Breast epithelium (tissue), 4 donors: ENCODE measurements around the gene P2RX5. TPM values are rescaled to one million over a fixed set of nuclear protein-coding genes. Genes with fewer than 3 reads are reported as not detected.

Source experiments
- DNase-seq, 2 donors: peaks; one replicate each; pipeline ENCODE4 v3.0.0-alpha.2; 2019; ENCODE audit warnings: low spot score in 2 of 2
- H3K27ac ChIP-seq, 2 donors: fragments of 200-600 bp; sonication (generic) in 1 of 2; one replicate each; pipeline ENCODE4 v1.5.1; 2016 to 2019; ENCODE audit warnings: mild to moderate bottlenecking in 1 of 2
- H3K27me3 ChIP-seq, 2 donors: fragments of 200-600 bp; sonication (generic) in 1 of 2; one replicate each; pipeline versions ENCODE4 v1.5.1 to v1.6.0; 2017 to 2019; ENCODE audit warnings: control low read depth in 1 of 2, mild to moderate bottlenecking in 1 of 2
- H3K36me3 ChIP-seq: fragments of 200-600 bp; one replicate; pipeline ENCODE4 v1.5.1; 2019
- H3K4me1 ChIP-seq, 2 donors: fragments of 200-600 bp; sonication (generic); one replicate each; pipeline ENCODE4 v1.5.1; 2016 to 2019; ENCODE audit warnings: control low read depth in 1 of 2
- H3K4me3 ChIP-seq, 3 donors: fragments of 200-600 bp; sonication (generic); 1 replicate in 2 of 3; 2 replicates in 1 of 3; pipeline ENCODE4 v1.5.1; 2016 to 2019; ENCODE audit warnings: mild to moderate bottlenecking in 3 of 3, moderate library complexity in 2 of 3
- H3K9me3 ChIP-seq, 2 donors: fragments of 200-600 bp; sonication (generic) in 1 of 2; one replicate each; pipeline ENCODE4 v1.5.1; 2016 to 2019; ENCODE audit warnings: control low read depth in 1 of 2
- CTCF ChIP-seq, 3 donors: fragments of 450-650 bp; IDR thresholded peaks; one replicate each; pipeline ENCODE4 v1.5.1; 2016 to 2017; ENCODE audit warnings: antibody characterized with exemption in 3 of 3, mild to moderate bottlenecking in 3 of 3, moderate library complexity in 3 of 3
- POLR2A ChIP-seq: fragments of 450-650 bp; IDR thresholded peaks from one replicate; pipeline ENCODE4 v1.6.1; 2016; ENCODE audit warnings: antibody characterized with exemption, mild to moderate bottlenecking, moderate library complexity
- POLR2AphosphoS5 ChIP-seq, 3 donors: sonication (generic); formaldehyde crosslinking; IDR thresholded peaks; one replicate each; pipeline ENCODE4 v1.6.1; 2017; ENCODE audit warnings: antibody characterized with exemption in 3 of 3
- intact Hi-C: fragments of 100-400 bp; cut with DNase I; formaldehyde crosslinking; loops from one replicate; pipeline ENCODE4 v1.15.1; 2023; ENCODE audit warnings: low total_unique reads
- total RNA-seq, 3 donors: library from RNA; depleted of rRNA; stranded (reverse); fragments of >200 nt; gene quantifications; one replicate each; pipeline ENCODE4 v1.1.0, GENCODE V29; 2016

The P2RX5 gene
- total RNA-seq, 3 donors from 2014 or later: 0.29 to 2.0 (median 0.32) TPM

DNA sequence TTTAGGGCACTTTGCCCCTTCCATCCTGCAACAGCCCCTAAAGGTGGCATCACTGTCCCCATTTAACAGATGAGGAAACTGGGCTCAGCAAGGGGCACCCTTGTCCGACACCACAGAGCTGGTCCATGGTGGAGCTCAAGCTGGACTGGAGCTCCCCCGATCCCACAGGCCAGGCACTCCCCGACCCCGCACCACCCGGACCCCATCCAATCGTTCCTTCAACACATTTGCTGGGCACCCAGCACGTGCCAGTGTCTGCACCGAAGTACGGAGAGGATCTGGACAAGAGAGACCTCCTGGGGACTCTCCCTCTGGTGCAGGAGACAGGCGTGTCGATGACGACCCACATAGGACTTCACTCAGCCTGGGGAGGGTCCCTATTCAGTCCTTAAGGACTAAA lies 13.9 kb downstream of the P2RX5 start:
- no peak for DNase-seq
- Histone ChIP-seq H3K36me3 (no peaks in the 10 kb centered on the region), H3K27me3 (peaks cover 0 to 31% of the 10 kb centered on the region in 2 donors), H3K27ac (no peak overlapping the region), H3K4me3 (no peak overlapping the region), H3K4me1 (no peaks in the 10 kb centered on the region), H3K9me3 (no peaks in the 10 kb centered on the region)
- intact Hi-C loops: no loop called here
- TF ChIP-seq POLR2AphosphoS5 (IDR thresholded peaks at IDR 0.05): no peak
- no peak for TF ChIP-seq CTCF (IDR thresholded peaks at IDR 0.05)
- no peak for TF ChIP-seq POLR2A

DNA sequence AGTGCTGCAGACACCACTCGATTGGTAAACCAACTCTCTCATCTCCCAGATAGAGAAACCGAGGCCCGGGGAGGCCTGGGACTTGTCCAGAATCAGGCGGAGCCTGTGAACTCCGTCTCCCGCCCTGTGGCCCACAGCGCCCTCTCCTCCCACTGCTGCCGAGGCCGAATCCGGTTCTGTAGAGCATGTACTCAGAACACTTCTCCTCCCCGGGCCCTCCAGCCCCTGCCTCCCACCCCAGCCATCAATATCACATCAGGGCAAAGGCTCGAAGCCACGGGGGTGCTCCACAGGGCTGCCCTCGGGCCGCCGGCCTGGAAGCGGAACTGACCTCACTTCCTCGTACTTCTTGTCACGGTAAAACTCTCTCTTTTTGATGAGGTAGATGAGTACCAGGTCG lies 14.4 kb downstream of the P2RX5 start:
- H3K4me3 ChIP-seq: no peak overlapping the region
- DNase-seq: no peak
- H3K4me1 ChIP-seq: no peaks in the 10 kb centered on the region
- H3K27me3 ChIP-seq: peaks cover 0 to 31% of the 10 kb centered on the region in 2 donors
- H3K9me3 ChIP-seq: no peaks in the 10 kb centered on the region
- H3K27ac ChIP-seq: no peak overlapping the region
- no peaks in the 10 kb centered on the region for H3K36me3 ChIP-seq
- intact Hi-C loops: no loop called here
- TF ChIP-seq CTCF (IDR thresholded peaks at IDR 0.05) (no peak), POLR2AphosphoS5 (IDR thresholded peaks at IDR 0.05) (no peak), POLR2A (no peak)

DNA sequence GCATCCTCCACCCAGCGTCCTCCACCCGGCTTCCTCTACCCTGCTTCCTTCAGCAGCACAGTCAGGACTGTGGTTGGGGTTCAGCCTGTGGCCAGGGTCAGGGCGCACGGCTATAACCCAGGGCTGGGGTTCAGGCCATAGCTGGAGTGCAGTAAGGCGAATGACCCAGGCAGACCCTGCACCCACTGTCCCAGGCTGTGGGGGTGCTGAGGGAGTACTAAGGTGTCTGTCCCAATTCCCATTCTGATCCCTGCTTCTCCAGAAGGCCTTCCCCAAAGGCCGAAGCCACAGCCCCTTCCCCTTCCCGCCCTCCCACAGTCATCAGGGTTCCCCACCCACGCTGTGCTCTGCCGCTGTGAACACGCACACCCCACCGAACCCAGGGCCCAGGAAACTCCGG lies 14.9 kb downstream of the P2RX5 start:
- Histone ChIP-seq H3K4me3 (no peak overlapping the region), H3K27ac (no peak overlapping the region), H3K27me3 (peaks cover 0 to 31% of the 10 kb centered on the region in 2 donors), H3K9me3 (no peaks in the 10 kb centered on the region), H3K36me3 (no peaks in the 10 kb centered on the region), H3K4me1 (no peaks in the 10 kb centered on the region)
- no peak for TF ChIP-seq POLR2AphosphoS5 (IDR thresholded peaks at IDR 0.05)
- no peak for TF ChIP-seq POLR2A
- no peak for TF ChIP-seq CTCF (IDR thresholded peaks at IDR 0.05)
- DNase-seq: no peak
- intact Hi-C loops: no loop called here

DNA sequence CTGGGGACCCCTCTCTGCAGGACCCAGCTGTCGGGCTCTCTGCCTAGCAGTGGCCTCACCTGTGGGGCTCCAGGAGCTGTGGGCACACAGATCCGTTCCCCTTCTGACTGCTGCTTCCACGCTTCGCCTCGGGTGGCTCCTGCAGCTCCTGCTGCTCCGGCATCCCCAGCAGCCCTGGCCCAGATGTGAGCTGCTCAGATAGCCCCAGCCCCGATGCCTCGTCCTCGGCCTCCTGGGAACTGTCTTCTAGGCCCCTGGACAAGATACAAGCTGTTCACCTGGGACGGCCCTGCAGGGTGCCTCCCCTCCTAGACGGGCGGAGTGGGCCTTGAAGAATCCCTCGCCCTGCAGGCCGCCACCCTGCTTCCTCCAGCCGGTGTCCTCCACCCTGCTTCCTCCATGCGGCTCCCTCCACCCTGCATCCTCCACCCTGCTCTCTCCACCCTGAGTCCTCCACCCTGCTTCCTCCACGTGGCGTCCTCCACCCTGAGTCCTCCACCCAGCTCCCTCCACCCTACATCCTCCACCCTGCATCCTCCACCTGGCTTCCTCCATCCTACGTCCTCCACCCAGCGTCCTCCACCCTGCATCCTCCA lies 16.3 kb downstream of the P2RX5 start:
- TF ChIP-seq POLR2AphosphoS5 (IDR thresholded peaks at IDR 0.05) (no peak), POLR2A (no peak), CTCF (IDR thresholded peaks at IDR 0.05) (no peak)
- intact Hi-C loops: loop anchor here (10.0 kb wide), 1 partner anchor 1735 kb away; the partner anchor contains the start of gene NUP88

GRCh38 chr17:3678821-3679530 lies 17.0 kb downstream of the P2RX5 start:
- intact Hi-C loops: loop anchor here (10.0 kb wide), 1 partner anchor 1736 kb away; the partner anchor contains the start of gene NUP88
- H3K4me3 ChIP-seq: no peak overlapping the region
- H3K4me1 ChIP-seq: no peaks in the 10 kb centered on the region
- TF ChIP-seq POLR2A: no peak
- TF ChIP-seq CTCF (IDR thresholded peaks at IDR 0.05): no peak
- TF ChIP-seq POLR2AphosphoS5 (IDR thresholded peaks at IDR 0.05): no peak
- no peaks in the 10 kb centered on the region for H3K36me3 ChIP-seq
- no peak overlapping the region for H3K27ac ChIP-seq
- peaks cover 0 to 19% of the 10 kb centered on the region in 2 donors for H3K27me3 ChIP-seq
- DNase-seq: no peak
- no peaks in the 10 kb centered on the region for H3K9me3 ChIP-seq

More for the DNA sequence above, 16.3 kb downstream of the P2RX5 start:
- Histone ChIP-seq H3K27me3 (peaks cover 0 to 24% of the 10 kb centered on the region in 2 donors), H3K27ac (no peak overlapping the region), H3K4me3 (no peak overlapping the region), H3K4me1 (no peaks in the 10 kb centered on the region), H3K36me3 (no peaks in the 10 kb centered on the region), H3K9me3 (no peaks in the 10 kb centered on the region)
- no peak for DNase-seq
